ENCODE measurements around the gene GRM7. TPM values are rescaled to one million over a fixed set of nuclear protein-coding genes. Genes with fewer than 3 reads are reported as not detected.

GRM7 gene
- total RNA-seq, 1 donor from 2014 or later = 0.80 TPM

- no peaks in the 10 kb centered on the region for H3K9me3 Mint-ChIP-seq
- H3K27me3 ChIP-seq = no peaks in the 10 kb centered on the region
- DNase-seq (ENCODE audit: low spot score) = no peak
- H3K4me2 ChIP-seq = no peak overlapping the region
- no peaks in the 10 kb centered on the region for H3F3A ChIP-seq (ENCODE audit: low read depth)
- H3K4me3 Mint-ChIP-seq = no peak overlapping the region
- no peak overlapping the region for H3K27ac ChIP-seq
- no peaks in the 10 kb centered on the region for H4K20me1 ChIP-seq (ENCODE audit: low read depth)
- no peaks in the 10 kb centered on the region for H3K36me3 ChIP-seq
- no peak overlapping the region for H3K9ac ChIP-seq
- no peak overlapping the region for H2AFZ ChIP-seq (replicated peaks)
- no peak overlapping the region for H3K4me3 ChIP-seq
- H3K4me1 ChIP-seq = no peaks in the 10 kb centered on the region
- H3K9me3 ChIP-seq (ENCODE audit: low read depth) = no peaks in the 10 kb centered on the region
- no peaks in the 10 kb centered on the region for H3K27me3 Mint-ChIP-seq (ENCODE audit: insufficient read depth, low read depth)
- no peak overlapping the region for H3K27ac Mint-ChIP-seq
- TF ChIP-seq EZH2phosphoT487 (IDR thresholded peaks at IDR 0.05) (no peak), EZH2 (IDR thresholded peaks at IDR 0.05) (no peak)
- H3K36me3 Mint-ChIP-seq = no peaks in the 10 kb centered on the region
- H3K4me1 Mint-ChIP-seq = no peaks in the 10 kb centered on the region
- H3K79me2 ChIP-seq (ENCODE audit: low read depth) = no peaks in the 10 kb centered on the region
Observed at GRCh38 chr3:7205962-7206361, 345.0 kb downstream of the GRM7 start.

DNA sequence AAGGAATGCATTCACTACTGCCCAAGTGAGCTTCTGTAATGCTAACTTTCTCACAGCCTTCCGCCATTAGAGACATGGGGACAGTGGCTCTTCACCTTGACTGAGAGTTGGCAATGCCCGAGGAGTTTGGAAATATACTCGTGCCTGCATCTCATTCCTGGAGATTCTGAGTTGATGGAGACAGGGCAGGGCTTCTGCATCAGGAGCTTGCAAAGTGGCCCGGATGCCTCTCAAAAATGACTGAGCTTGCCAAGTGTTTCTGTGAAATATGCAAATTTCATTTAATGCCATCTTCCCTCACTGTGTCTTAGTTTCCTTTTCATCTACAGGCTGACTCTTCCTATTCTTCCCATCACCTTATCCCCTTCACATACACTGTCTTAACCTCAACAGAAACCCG, 346.2 kb downstream of the GRM7 start:
- no peaks in the 10 kb centered on the region for H3K36me3 ChIP-seq
- no peak for DNase-seq (ENCODE audit: low spot score)
- no peak overlapping the region for H3K27ac ChIP-seq
- no peak overlapping the region for H3K4me2 ChIP-seq
- H3K36me3 Mint-ChIP-seq = no peaks in the 10 kb centered on the region
- no peaks in the 10 kb centered on the region for H4K20me1 ChIP-seq (ENCODE audit: low read depth)
- TF ChIP-seq CTCF (IDR thresholded peaks at IDR 0.05) (no peak), EZH2 (IDR thresholded peaks at IDR 0.05) (no peak), EZH2phosphoT487 (IDR thresholded peaks at IDR 0.05) (no peak)
- H3K4me3 Mint-ChIP-seq = no peak overlapping the region
- no peaks in the 10 kb centered on the region for H3K4me1 Mint-ChIP-seq
- H3K79me2 ChIP-seq (ENCODE audit: low read depth) = no peaks in the 10 kb centered on the region
- H3K4me3 ChIP-seq = no peak overlapping the region
- H3K4me1 ChIP-seq = no peaks in the 10 kb centered on the region
- no peaks in the 10 kb centered on the region for H3K9me3 Mint-ChIP-seq
- no peak overlapping the region for H3K27ac Mint-ChIP-seq
- H3K9ac ChIP-seq = no peak overlapping the region
- no peak overlapping the region for H2AFZ ChIP-seq (replicated peaks)
- H3K9me3 ChIP-seq (ENCODE audit: low read depth) = no peaks in the 10 kb centered on the region
- no peaks in the 10 kb centered on the region for H3K27me3 ChIP-seq
- H3K27me3 Mint-ChIP-seq (ENCODE audit: insufficient read depth, low read depth) = no peaks in the 10 kb centered on the region
- H3F3A ChIP-seq (ENCODE audit: low read depth) = no peaks in the 10 kb centered on the region

GRCh38 chr3:7207928-7208327, 347.0 kb downstream of the GRM7 start:
- Histone ChIP-seq H3F3A (ENCODE audit: low read depth) (no peaks in the 10 kb centered on the region), H3K27ac (no peak overlapping the region), H3K9me3 (ENCODE audit: low read depth) (no peaks in the 10 kb centered on the region), H4K20me1 (ENCODE audit: low read depth) (no peaks in the 10 kb centered on the region), H3K4me3 (no peak overlapping the region), H3K9ac (no peak overlapping the region), H3K27me3 (no peaks in the 10 kb centered on the region), H3K79me2 (ENCODE audit: low read depth) (no peaks in the 10 kb centered on the region), H3K36me3 (no peaks in the 10 kb centered on the region), H3K4me1 (no peaks in the 10 kb centered on the region), H3K4me2 (no peak overlapping the region), H2AFZ (replicated peaks) (no peak overlapping the region)
- TF ChIP-seq CTCF (IDR thresholded peaks at IDR 0.05) = no peak
- no peak for TF ChIP-seq EZH2phosphoT487 (IDR thresholded peaks at IDR 0.05)
- no peak for TF ChIP-seq EZH2 (IDR thresholded peaks at IDR 0.05)
- Mint-ChIP-seq H3K27ac (no peak overlapping the region), H3K36me3 (no peaks in the 10 kb centered on the region), H3K4me3 (no peak overlapping the region), H3K4me1 (no peaks in the 10 kb centered on the region), H3K27me3 (ENCODE audit: insufficient read depth, low read depth) (no peaks in the 10 kb centered on the region), H3K9me3 (no peaks in the 10 kb centered on the region)
- DNase-seq (ENCODE audit: low spot score) = no peak

- Histone ChIP-seq H4K20me1 (ENCODE audit: low read depth) (no peaks in the 10 kb centered on the region), H2AFZ (replicated peaks) (no peak overlapping the region), H3K9ac (no peak overlapping the region), H3F3A (ENCODE audit: low read depth) (no peaks in the 10 kb centered on the region), H3K79me2 (ENCODE audit: low read depth) (no peaks in the 10 kb centered on the region), H3K4me3 (no peak overlapping the region), H3K27me3 (no peaks in the 10 kb centered on the region), H3K36me3 (no peaks in the 10 kb centered on the region), H3K4me1 (no peaks in the 10 kb centered on the region), H3K9me3 (ENCODE audit: low read depth) (no peaks in the 10 kb centered on the region), H3K27ac (no peak overlapping the region), H3K4me2 (no peak overlapping the region)
- no peak for DNase-seq (ENCODE audit: low spot score)
- no peak for TF ChIP-seq CTCF (IDR thresholded peaks at IDR 0.05)
- TF ChIP-seq EZH2 (IDR thresholded peaks at IDR 0.05) = no peak
- H3K27me3 Mint-ChIP-seq (ENCODE audit: insufficient read depth, low read depth) = peaks cover 2% of the 10 kb centered on the region
- no peaks in the 10 kb centered on the region for H3K36me3 Mint-ChIP-seq
- no peaks in the 10 kb centered on the region for H3K4me1 Mint-ChIP-seq
- no peak overlapping the region for H3K27ac Mint-ChIP-seq
- no peak overlapping the region for H3K4me3 Mint-ChIP-seq
- H3K9me3 Mint-ChIP-seq = no peaks in the 10 kb centered on the region
Observed at GRCh38 chr3:7209098-7209497, 348.2 kb downstream of the GRM7 start.

Measured in neural progenitor cell (in vitro differentiated cells).